ENCODE measurements around the gene SLC25A6.

The SLC25A6 gene

GRCh38 chrX:1389181-1389992, 2.5 kb downstream of the SLC25A6 start:
- DNase-seq (ENCODE audit: low read depth): no peak
- no peak overlapping the region for H3K4me3 ChIP-seq (ENCODE audit: control insufficient read depth, low read depth, low read length)
- TF ChIP-seq CTCF (conservative IDR thresholded peaks at IDR 0.05; ENCODE audit: control insufficient read depth, insufficient read depth, low read depth, low read length): no peak

- no peak overlapping the region for H3K4me3 ChIP-seq (ENCODE audit: control insufficient read depth, low read depth, low read length)
- no peak for TF ChIP-seq CTCF (conservative IDR thresholded peaks at IDR 0.05; ENCODE audit: control insufficient read depth, insufficient read depth, low read depth, low read length)
- no peak for DNase-seq (ENCODE audit: low read depth)
Measured at GRCh38 chrX:1388651-1389050, 3.3 kb downstream of the SLC25A6 start.

GRCh38 chrX:1387141-1387776, 4.7 kb downstream of the SLC25A6 start:
- TF ChIP-seq CTCF (conservative IDR thresholded peaks at IDR 0.05; ENCODE audit: control insufficient read depth, insufficient read depth, low read depth, low read length): no peak
- H3K4me3 ChIP-seq (ENCODE audit: control insufficient read depth, low read depth, low read length): no peak overlapping the region
- DNase-seq (ENCODE audit: low read depth): no peak

- H3K4me3 ChIP-seq (ENCODE audit: control insufficient read depth, low read depth, low read length): no peak overlapping the region
- DNase-seq (ENCODE audit: low read depth): no peak
- TF ChIP-seq CTCF (conservative IDR thresholded peaks at IDR 0.05; ENCODE audit: control insufficient read depth, insufficient read depth, low read depth, low read length): no peak
Measured at GRCh38 chrX:1386338-1387127, 5.4 kb downstream of the SLC25A6 start.

- no peak for DNase-seq (ENCODE audit: low read depth)
- H3K4me3 ChIP-seq (ENCODE audit: control insufficient read depth, low read depth, low read length): no peak overlapping the region
- no peak for TF ChIP-seq CTCF (conservative IDR thresholded peaks at IDR 0.05; ENCODE audit: control insufficient read depth, insufficient read depth, low read depth, low read length)
Measured at GRCh38 chrX:1385253-1386223, 6.4 kb downstream of the SLC25A6 start.
